ENCODE data around the gene AP2M1.

GRCh38 chr3:184173374-184173722, 1.3 kb upstream of the AP2M1 start:
- no peak for TF ChIP-seq CTCF (IDR thresholded peaks at IDR 0.05)
- TF ChIP-seq EP300 (IDR thresholded peaks at IDR 0.05) = no peak

Measured in upper lobe of left lung (tissue), 4 donors.